GM12874 (cell line): ENCODE measurements around the gene ANKRD66.

Experiments used
- TF ChIP-seq, protein P1 (sequence below): IDR thresholded peaks from 2 replicates; pipeline ENCODE4 v1.5.1; 2011; ENCODE audit warnings: low read depth, mild to moderate bottlenecking, control low read depth, low read length, moderate library complexity; ENCODE audit not compliant: insufficient read depth

ANKRD66 gene

DNA sequence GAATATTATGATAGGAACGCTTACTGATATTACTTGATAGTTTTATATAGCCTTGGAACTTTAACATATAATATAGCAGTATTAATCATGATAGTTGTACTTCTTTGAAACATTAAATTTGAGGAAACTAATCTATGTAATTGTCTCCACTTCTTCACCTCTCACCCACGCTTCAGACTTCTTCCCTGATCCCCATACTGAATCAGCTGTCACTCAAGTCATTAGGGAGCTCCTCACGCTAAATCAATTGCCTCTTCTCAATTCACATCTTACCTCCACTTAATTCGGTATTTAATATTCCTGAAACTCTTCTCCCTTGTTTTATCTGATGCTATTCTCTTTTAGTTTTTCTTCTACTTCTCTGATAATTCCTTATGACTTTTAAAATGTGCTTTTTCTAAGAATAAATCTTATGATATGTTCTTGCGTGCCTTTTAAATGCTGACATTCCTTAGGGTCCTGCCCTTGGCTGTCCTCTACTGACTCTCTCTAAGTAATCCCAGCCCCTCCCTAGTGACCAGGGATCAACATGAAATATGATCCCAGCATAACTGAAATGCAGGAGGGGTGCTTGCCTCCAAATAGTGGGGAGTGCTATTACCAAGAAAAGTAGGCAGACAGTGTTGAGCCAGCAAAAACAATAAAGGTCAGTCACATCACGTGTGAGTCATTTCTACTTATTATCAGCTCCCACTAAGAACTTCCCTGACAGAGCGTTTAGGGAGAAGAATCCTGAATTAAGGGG lies 9.9 kb downstream of the ANKRD66 start:
- TF ChIP-seq, protein P1, sequence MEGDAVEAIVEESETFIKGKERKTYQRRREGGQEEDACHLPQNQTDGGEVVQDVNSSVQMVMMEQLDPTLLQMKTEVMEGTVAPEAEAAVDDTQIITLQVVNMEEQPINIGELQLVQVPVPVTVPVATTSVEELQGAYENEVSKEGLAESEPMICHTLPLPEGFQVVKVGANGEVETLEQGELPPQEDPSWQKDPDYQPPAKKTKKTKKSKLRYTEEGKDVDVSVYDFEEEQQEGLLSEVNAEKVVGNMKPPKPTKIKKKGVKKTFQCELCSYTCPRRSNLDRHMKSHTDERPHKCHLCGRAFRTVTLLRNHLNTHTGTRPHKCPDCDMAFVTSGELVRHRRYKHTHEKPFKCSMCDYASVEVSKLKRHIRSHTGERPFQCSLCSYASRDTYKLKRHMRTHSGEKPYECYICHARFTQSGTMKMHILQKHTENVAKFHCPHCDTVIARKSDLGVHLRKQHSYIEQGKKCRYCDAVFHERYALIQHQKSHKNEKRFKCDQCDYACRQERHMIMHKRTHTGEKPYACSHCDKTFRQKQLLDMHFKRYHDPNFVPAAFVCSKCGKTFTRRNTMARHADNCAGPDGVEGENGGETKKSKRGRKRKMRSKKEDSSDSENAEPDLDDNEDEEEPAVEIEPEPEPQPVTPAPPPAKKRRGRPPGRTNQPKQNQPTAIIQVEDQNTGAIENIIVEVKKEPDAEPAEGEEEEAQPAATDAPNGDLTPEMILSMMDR, result no peak

DNA sequence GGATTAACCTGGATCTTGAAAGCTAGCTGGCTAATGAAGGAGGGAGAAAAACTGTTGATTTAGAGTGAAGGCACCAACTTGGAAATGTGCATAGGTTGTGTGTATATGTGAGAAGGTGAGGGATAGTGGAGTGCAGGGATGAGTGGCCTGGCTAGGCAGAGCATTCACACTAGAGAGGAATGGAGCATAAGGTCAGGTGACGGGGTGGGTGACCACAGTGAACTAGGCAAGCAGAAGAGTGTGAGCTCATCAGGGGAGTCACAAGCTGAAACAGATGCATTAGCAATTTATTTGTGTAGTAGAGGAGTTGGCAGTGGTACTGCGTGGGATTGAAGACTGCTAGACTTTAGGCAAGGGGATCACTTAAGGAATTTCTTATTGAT lies 10.5 kb downstream of the ANKRD66 start:
- TF ChIP-seq, protein P1, result no peak

DNA sequence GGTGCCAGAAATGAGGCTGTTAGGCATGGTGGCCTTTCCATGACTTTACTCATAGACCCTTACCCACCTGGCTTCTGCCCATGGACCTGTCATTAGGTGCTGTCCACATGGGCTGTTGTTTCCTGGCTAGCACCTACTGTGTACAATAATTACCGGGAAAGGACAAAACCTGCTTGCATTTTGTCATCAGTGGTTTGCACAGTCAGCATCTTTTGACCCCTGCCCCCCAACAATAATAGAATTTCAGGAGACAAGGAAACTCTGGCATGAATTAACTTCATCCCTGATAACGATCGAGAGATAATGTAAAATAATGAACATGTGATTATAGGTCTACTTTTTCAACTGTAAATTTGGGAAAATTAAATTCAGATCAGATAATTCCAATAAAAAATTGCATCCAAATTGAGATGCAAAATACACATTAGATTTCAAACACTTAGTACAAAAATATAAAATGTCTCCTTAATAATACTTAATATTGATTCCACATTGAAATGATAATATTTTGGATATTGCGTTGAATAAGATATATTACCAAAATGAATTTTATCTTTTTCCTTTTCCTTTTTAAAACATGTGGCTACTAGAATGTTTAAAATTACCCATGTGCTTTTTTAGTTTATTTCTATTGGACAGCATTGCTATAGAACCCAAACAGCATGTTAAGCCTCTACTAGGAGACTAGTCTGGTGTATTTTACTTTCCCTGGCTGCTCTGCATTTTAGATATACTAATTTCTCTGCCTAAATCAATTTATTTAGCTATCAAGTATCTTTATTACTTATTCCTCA lies 12.4 kb downstream of the ANKRD66 start:
- TF ChIP-seq, protein P1, result no peak

DNA sequence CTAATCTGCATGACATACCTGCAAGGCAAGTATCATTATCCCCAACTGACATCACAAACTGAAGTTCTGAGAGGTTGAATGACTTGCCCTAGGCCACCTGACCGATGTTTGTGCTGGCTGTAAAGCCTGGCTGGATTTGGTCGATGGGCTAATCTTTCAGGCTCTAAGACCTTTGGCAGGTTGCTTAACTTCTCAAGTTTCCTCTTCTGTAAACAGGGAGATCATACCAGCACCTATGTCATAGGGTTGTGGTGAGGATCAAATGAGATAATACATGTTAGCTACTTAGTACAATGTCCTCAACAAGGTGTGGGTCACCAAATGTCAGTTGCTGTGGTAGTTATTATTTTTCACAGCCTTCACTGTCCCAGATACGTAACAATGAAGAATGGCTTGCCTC lies 14.2 kb downstream of the ANKRD66 start:
- TF ChIP-seq, protein P1, result no peak

DNA sequence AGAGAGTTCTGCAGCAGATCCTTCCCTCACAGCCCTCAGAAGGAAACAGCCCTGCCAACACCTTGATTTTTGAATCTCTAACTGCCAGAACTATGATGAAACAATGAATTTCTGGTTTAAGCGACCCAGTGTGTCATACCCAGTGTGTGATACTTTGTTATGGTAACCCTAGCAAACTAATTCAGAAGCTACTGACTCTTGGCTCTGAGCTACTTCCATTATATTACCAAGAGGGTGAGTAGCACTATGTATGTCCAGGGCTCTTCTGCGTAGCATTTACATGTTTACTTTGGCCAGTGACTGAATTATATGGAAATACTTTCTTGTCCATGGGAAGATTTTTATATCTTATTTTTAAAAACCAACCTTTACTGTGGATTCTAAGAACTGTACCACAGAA lies 16.7 kb downstream of the ANKRD66 start:
- TF ChIP-seq, protein P1, result no peak

DNA sequence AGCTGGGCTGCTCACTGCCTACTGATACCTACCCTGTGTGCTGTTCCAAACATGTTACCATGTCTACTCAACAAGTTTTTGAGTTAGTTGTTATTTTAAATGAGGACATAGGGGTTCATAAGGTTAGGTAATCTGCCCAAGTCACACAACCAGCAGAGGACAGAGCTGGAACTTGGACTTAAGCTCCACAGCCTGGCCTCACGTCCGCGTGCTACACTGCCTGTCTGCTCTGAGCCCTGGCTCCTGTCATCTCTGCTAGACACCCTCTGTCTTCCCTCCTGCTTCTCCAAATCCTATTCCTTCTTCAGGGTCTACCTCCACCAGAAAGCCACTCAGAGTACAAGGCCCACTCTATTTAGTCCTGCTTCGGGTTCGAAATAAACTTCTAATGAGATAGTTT lies 18.2 kb downstream of the ANKRD66 start:
- TF ChIP-seq, protein P1, result no peak

DNA sequence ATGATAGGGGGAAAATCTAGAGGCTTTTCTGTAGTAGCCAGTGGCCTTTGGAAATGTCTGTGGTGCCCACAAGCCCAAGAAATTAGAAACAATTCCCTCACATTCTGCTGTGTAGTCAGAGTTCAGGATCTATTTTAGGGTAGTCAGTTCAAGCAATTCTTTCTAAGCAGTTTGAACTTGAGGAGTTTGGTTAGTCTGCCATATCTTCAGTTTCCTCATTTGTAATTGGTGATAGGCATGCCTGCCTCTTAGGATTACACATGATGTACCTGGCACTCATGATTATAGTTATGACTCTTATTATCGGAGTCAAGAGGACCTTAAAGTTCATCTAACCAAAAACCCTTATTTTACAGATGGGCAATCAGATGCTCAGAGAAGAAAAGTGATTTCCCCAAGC lies 25.3 kb downstream of the ANKRD66 start:
- TF ChIP-seq, protein P1, result no peak
